ENCODE results near the gene EIF5. TPM values are rescaled to one million over a fixed set of nuclear protein-coding genes. Genes with fewer than 3 reads are reported as not detected.

Gene EIF5
- total RNA-seq, result 100 to 1,000 TPM; 186 to 357 (median 215) TPM
- long read RNA-seq, full-length matches to known transcripts, result 4 of 129 reads
- long read RNA-seq, partial matches to known transcripts, result 121 of 129 reads
- long read RNA-seq, other reads (novel, unspliced or antisense), result 4 of 129 reads

GRCh38 chr14:103333754-103334643 lies at the start of gene EIF5:
TSS of gene EIF5 (plus strand) at chr14:103334237. CDS start at chr14:103335861, 1,624 bp downstream.
- no peaks in the 10 kb centered on the region for H3K27me3 ChIP-seq
- H3K9me3 ChIP-seq, result no peaks in the 10 kb centered on the region
- DNase-seq (peak; percentile 99 to 100 (median 99)), ATAC-seq (peak; percentile 86 to 92 (median 88))
- H3K4me1 ChIP-seq, result peaks cover 0 to 35% (median 15%) of the 10 kb centered on the region in 4 donors
- intact Hi-C loops (cut with DNase I), result no loop called here
- 0% methylated on average over 4 of the region's 103 CpGs for WGBS (ENCODE audit: insufficient coverage, low coverage, low lambda C conversion rate, missing lambda C conversion rate)
- peak within 1 kb of the TSS; percentile 91 for H3K4me3 ChIP-seq
- peaks cover 18 to 40% (median 32%) of the 10 kb centered on the region in 4 donors for H3K36me3 ChIP-seq
- peak within 1 kb of the TSS; percentile 100 for H3K27ac ChIP-seq
- TF ChIP-seq CTCF (IDR thresholded peaks at IDR 0.05), result peak in 1 of 4 donors; percentile 49
- peak; percentile 100 for TF ChIP-seq POLR2A (IDR thresholded peaks at IDR 0.05)

- WGBS (ENCODE audit: insufficient coverage, low coverage, low lambda C conversion rate, missing lambda C conversion rate), result 23% methylated on average over 7 of the region's 9 CpGs
- intact Hi-C loops (cut with DNase I), result loop anchor here in 1 of 2 donors (10.0 kb wide), 2 partner anchors 80 to 180 kb away; no protein-coding TSS in a partner anchor
- peaks cover 0 to 10% (median 3%) of the 10 kb centered on the region in 4 donors for H3K4me1 ChIP-seq
- ATAC-seq (peak; percentile 79 to 85 (median 81)), DNase-seq (peak; percentile 64 to 75 (median 70))
- peak; percentile 59 for TF ChIP-seq POLR2A (IDR thresholded peaks at IDR 0.05)
- no peak for TF ChIP-seq CTCF (IDR thresholded peaks at IDR 0.05)
- H3K27ac ChIP-seq, result peak overlapping the region; percentile 77 to 86 (median 82)
- H3K27me3 ChIP-seq, result no peaks in the 10 kb centered on the region
- H3K36me3 ChIP-seq, result no peaks in the 10 kb centered on the region
- no peak overlapping the region for H3K4me3 ChIP-seq
- no peaks in the 10 kb centered on the region for H3K9me3 ChIP-seq
Measured at GRCh38 chr14:103284574-103285467, 49.2 kb upstream of the EIF5 start.

GRCh38 chr14:103286460-103286859 lies 47.6 kb upstream of the EIF5 start:
- 88% methylated on average over 1 of the region's 2 CpGs for WGBS (ENCODE audit: insufficient coverage, low coverage, low lambda C conversion rate, missing lambda C conversion rate)
- Histone ChIP-seq H3K27ac (no peak overlapping the region), H3K36me3 (no peaks in the 10 kb centered on the region), H3K9me3 (no peaks in the 10 kb centered on the region), H3K4me3 (no peak overlapping the region), H3K4me1 (peaks cover 0 to 10% (median 3%) of the 10 kb centered on the region in 4 donors), H3K27me3 (no peaks in the 10 kb centered on the region)
- no peak for TF ChIP-seq POLR2A (IDR thresholded peaks at IDR 0.05)
- no peak for TF ChIP-seq CTCF (IDR thresholded peaks at IDR 0.05)
- intact Hi-C loops (cut with DNase I), result loop anchor here in 1 of 2 donors (10.0 kb wide), 2 partner anchors 82 to 182 kb away; no protein-coding TSS in a partner anchor
- ATAC-seq, result no peak
- no peak for DNase-seq

Data from right lobe of liver (tissue), 6 donors.